HL-60 (cell line): Measurements from ENCODE around the gene S100A13.

ENCODE experiments used
- GABPA ChIP-seq: IDR thresholded peaks from 2 replicates; pipeline ENCODE4 v1.6.1; 2012; ENCODE audit warnings: low read depth
- TF ChIP-seq, protein P1 (sequence below): IDR thresholded peaks from one replicate; pipeline ENCODE4 v1.5.1; 2011; ENCODE audit warnings: low read length, control low read depth, inconsistent platforms; ENCODE audit not compliant: insufficient read depth
- TF ChIP-seq, protein P2 (sequence below): IDR thresholded peaks from 2 replicates; pipeline ENCODE4 v1.6.1; 2012; ENCODE audit warnings: low read depth; ENCODE audit not compliant: insufficient replicate concordance

DNA sequence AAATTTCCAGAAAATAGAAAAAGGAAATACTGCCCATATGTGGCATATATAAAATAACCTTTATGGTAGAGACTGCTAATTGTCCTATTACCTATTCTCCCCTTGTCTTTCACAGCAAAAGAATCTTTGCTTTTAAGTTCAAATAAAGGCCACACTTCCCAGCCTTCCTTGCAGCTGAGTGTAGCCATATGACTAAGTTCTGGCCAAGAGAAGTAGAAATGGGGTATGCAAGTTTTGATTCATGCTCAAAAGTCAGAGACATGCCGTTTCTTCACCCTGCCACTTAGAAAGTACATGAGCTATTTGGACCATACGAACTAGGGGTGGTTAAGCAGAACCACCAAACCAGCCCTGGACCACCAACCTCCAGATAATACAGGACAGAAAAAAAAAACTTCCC is 43.3 kb downstream of the S100A13 start:
- TF ChIP-seq, protein P1, sequence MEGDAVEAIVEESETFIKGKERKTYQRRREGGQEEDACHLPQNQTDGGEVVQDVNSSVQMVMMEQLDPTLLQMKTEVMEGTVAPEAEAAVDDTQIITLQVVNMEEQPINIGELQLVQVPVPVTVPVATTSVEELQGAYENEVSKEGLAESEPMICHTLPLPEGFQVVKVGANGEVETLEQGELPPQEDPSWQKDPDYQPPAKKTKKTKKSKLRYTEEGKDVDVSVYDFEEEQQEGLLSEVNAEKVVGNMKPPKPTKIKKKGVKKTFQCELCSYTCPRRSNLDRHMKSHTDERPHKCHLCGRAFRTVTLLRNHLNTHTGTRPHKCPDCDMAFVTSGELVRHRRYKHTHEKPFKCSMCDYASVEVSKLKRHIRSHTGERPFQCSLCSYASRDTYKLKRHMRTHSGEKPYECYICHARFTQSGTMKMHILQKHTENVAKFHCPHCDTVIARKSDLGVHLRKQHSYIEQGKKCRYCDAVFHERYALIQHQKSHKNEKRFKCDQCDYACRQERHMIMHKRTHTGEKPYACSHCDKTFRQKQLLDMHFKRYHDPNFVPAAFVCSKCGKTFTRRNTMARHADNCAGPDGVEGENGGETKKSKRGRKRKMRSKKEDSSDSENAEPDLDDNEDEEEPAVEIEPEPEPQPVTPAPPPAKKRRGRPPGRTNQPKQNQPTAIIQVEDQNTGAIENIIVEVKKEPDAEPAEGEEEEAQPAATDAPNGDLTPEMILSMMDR, result no peak
- TF ChIP-seq, protein P2, sequence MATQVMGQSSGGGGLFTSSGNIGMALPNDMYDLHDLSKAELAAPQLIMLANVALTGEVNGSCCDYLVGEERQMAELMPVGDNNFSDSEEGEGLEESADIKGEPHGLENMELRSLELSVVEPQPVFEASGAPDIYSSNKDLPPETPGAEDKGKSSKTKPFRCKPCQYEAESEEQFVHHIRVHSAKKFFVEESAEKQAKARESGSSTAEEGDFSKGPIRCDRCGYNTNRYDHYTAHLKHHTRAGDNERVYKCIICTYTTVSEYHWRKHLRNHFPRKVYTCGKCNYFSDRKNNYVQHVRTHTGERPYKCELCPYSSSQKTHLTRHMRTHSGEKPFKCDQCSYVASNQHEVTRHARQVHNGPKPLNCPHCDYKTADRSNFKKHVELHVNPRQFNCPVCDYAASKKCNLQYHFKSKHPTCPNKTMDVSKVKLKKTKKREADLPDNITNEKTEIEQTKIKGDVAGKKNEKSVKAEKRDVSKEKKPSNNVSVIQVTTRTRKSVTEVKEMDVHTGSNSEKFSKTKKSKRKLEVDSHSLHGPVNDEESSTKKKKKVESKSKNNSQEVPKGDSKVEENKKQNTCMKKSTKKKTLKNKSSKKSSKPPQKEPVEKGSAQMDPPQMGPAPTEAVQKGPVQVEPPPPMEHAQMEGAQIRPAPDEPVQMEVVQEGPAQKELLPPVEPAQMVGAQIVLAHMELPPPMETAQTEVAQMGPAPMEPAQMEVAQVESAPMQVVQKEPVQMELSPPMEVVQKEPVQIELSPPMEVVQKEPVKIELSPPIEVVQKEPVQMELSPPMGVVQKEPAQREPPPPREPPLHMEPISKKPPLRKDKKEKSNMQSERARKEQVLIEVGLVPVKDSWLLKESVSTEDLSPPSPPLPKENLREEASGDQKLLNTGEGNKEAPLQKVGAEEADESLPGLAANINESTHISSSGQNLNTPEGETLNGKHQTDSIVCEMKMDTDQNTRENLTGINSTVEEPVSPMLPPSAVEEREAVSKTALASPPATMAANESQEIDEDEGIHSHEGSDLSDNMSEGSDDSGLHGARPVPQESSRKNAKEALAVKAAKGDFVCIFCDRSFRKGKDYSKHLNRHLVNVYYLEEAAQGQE, result no peak
- no peak for TF ChIP-seq GABPA
